Suprapubic skin (tissue), 4 donors: ENCODE results near the gene MYO6.

Source experiments
- CTCF ChIP-seq, 2 donors: fragments of 200-600 bp in 1 of 2; fragments of 450-650 bp in 1 of 2; sonication (generic) in 1 of 2; IDR thresholded peaks; one replicate each; pipeline ENCODE4 v1.5.1; 2016 to 2019; ENCODE audit warnings: antibody characterized with exemption in 2 of 2, mild to moderate bottlenecking in 1 of 2, moderate library complexity in 1 of 2
- EP300 ChIP-seq: sonication (generic); formaldehyde crosslinking; IDR thresholded peaks from one replicate; pipeline ENCODE4 v1.6.1; 2017; ENCODE audit warnings: antibody characterized with exemption
- POLR2A ChIP-seq, 2 donors: fragments of 450-650 bp; IDR thresholded peaks; one replicate each; pipeline ENCODE4 v1.6.1; 2017; ENCODE audit warnings: antibody characterized with exemption in 2 of 2, mild to moderate bottlenecking in 2 of 2, moderate library complexity in 2 of 2
- POLR2AphosphoS5 ChIP-seq, 3 donors: sonication (generic); formaldehyde crosslinking; IDR thresholded peaks; one replicate each; pipeline ENCODE4 v1.6.1; 2017; ENCODE audit warnings: antibody characterized with exemption in 3 of 3

GRCh38 chr6:75834447-75834846 is 85.4 kb downstream of the MYO6 start:
- TF ChIP-seq POLR2A (IDR thresholded peaks at IDR 0.05), result no peak
- TF ChIP-seq CTCF (IDR thresholded peaks at IDR 0.05), result no peak
- no peak for TF ChIP-seq POLR2AphosphoS5 (IDR thresholded peaks at IDR 0.05)
- TF ChIP-seq EP300, result no peak
